HL-60/S4 treated with retinoic acid at 250 ng/mL for 4 days and 3 days (cell line): ENCODE data around the gene POLR2J2.
"Not testable (repeated sequence)": the region's sequence is repeated elsewhere in the genome, so short reads cannot be mapped to it uniquely, and the experiment has no call there.

Experiments
- in situ Hi-C: fragments of 300-500 bp; cut with MboI; formaldehyde crosslinking; loops from 2 replicates; pipeline ENCODE4 v1.7.0; 2022; ENCODE audit warnings: low sequenced_read_pairs

POLR2J2 gene

DNA sequence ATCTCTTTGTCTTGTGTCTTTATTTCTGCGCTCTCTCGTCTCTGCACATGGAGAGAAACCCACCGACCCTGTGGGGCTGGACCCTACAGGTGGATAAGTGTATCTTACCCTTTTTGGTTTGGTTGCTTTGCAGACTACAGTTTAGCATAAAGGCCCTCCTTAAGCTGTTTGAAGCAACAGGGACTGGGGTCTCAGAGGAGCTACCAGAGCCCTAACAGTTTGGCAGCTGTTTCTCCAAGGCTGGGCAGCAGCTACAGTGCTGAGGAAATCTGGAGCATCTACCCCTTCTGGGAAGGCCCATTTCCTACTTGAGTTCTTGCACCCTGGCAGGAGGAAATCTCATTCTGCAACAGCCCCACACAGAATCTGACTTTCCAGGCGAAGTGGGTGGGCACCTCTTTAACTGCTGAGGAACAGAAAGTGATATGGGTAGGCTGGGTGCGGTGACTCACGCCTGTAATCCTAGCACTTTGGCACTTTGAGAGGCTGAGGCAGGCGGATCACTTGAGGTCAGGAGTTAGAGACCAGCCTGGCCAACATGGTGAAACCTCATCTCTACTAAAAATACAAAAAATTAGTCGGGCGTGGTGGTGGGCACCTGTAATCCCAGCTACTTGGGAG, 2.1 kb upstream of the POLR2J2 start:
- in situ Hi-C loops: not testable (repeated sequence)

DNA sequence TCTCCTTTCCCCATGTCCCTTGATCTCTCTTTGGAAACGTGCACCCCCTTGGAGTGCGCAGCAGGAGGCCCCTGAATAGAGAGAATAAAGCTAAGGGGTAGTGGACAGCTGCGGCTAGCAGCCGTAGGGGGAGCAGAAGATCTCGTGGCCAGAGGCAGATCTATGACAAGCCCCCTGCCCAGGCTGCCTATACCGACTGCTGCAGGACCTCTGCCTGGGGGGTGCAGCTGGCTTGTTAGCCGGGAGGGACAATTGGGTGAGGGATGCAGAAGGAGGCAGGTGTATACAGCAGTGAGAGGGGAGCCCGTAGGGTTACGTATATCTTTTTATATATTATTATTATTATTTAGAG, 469 bp upstream of the POLR2J2 start:
- in situ Hi-C loops: not testable (repeated sequence)

DNA sequence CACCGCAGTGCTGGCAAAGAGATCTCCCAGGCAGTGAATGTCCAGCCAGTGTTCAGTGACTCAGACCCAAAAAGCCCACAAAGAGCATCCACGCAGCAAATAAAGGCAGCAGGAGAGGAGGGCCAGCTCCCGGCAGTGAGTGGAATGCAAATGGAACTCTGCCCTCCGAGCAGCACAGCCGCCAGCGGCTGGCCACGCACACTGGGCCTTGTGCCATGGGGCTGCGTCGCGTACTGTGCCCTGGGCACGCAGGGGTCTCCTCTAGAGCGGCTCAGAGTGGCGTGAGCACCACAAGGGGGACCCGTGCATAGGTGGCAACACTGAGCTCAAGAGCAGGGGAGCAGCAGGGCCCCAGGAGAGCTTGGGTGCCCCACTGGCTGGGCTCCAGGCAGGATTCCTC, 3.9 kb downstream of the POLR2J2 start:
- in situ Hi-C loops: not testable (repeated sequence)

DNA sequence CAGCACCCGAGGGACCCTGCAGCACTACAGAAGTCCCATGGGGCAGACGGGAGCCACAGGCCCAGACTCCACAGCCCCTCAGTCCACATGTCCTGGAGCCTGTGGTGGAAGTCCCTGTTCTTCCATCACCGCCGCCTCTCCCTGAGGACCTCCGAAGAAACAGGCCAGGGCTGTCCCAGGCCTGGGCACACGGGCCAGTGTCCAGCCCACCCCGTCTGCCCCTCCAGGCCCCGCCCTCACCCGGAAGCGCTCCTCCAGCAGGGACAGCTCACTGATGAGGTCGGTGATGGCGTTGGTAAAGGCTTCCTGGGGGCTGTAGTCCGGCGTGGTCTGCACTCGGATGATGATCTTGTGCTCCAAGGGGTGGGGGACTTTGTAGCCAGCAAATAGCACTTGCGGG, 4.6 kb downstream of the POLR2J2 start:
- in situ Hi-C loops: not testable (repeated sequence)

DNA sequence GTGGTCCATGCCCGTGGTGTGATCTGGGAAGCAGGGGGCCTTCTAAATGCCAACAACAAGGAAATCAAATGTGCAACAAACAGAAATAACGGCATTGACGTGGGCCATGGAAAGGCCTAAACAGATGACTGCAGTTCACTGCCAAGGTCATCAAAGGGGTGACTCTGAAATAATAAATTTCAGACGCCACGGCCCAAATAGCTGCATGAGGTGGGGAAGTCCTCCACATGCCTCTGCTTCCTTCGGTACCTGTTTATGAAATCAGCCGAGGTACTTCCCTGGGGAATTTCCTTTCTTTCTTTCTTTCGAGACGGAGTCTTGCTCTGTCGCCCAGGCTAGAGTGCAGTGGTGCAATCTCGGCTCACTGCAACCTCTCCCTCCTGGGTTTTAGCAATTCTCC, 6.7 kb downstream of the POLR2J2 start:
- in situ Hi-C loops: not testable (repeated sequence)

DNA sequence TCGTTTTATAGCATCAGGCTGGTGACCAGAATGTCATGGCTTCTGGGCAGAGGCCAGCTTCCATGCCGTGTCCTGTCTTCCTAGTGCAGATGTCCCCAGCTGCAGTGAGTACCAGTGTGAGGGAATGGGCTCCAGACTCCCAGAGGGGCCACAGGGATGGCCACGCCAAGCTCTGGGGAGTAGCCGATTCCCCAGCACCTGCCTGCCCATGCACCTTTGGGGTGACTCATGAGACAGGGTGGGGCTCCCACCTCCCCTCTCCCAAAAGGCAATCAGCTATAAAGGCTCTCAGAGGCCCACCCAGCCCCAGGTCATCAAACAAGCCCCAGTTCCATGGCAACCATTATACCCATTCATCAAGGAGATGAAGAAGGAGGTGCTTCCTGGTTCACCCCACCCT, 21.5 kb downstream of the POLR2J2 start, which contains the start of gene SPDYE2B:
Gene SPDYE2B, plus strand, starts transcription at position 396 of the 400 bp plus-strand sequence. CDS start 2,030 bp downstream, outside the sequence.
- in situ Hi-C loops: not testable (repeated sequence)

DNA sequence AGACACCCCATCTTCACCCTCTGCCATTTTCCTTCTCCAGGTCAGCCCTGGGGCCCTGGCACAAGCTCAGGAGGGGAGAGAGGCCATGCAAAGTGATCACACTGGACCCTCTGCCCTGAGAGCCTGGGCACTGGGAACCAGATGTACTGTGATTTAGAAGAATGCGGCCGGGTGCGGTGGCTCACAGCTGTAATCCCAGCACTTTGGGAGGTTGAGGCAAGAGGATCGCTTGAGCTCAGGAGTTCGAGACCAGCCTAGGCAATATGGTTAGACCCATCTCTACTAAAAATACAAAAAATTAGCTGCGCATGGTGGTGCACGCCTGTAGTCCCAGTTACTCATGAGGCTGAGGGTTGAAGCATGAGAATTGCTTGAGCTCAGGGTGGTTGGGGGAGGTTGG, 23.6 kb downstream of the POLR2J2 start:
- in situ Hi-C loops: not testable (repeated sequence)

DNA sequence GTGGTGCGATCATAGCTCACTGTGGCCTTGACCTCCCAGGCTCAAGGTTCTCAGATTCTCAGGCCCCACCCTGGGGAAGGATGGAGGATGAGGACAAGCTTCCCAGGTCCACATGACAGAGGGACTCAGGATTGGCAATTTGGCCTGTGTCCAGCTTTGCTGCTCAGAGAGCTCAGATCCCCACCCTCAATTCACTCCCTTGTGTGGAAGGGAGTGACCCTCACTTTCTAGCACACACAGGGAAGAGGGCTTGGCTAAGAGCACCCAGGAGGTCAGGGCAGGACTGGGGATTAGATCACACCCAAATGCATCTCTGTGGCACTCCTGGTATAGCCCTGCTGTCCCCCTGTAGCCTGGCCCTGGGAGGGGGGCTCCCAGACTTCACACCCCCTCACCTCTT, 28.1 kb downstream of the POLR2J2 start:
- in situ Hi-C loops: not testable (repeated sequence)

DNA sequence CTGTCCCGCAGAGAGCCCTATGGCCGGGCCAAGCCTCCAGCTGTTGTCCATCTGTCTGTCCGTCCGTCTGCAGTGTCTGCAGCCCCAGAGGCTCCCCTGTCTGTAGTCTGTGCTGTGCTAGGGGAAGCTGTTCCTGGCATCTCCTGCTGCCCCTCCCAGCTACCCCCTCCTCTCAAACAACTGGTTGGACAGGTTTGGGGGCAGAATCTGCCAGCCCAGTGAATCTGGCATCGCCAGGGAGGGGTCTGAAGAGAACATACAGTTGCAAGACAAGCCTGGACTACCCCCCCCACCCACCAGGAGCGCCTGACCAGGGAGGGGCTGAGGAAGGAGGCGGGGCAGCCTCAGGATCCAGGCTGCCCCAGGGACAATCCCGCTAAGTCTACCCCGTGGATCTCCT, 28.8 kb downstream of the POLR2J2 start, which contains the start of gene UPK3BL1:
Gene UPK3BL1, minus strand, starts transcription at position 101 of the 400 bp plus-strand sequence. Its CDS starts 50 bp downstream, at position 51.
- in situ Hi-C loops: not testable (repeated sequence)

DNA sequence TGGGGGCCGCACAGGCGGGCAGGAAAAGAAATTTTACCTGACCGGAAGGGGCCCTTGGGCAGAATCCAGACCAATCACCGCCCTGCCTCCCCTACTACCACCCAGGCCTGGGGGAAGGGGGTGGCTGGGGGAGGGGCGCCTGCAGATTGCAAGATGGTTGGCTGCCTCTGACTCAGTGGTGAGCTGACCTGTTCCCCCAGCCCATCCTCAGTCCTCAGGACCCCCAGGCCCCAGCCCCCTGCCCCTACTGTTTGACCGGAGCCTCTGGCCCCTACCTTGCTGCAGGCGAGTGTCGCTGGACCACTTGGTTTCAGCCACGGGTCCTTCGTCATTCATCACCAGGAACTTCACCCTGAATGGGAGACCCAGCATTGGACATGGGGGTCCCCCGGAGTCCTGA, 32.6 kb downstream of the POLR2J2 start:
- in situ Hi-C loops: not testable (repeated sequence)

DNA sequence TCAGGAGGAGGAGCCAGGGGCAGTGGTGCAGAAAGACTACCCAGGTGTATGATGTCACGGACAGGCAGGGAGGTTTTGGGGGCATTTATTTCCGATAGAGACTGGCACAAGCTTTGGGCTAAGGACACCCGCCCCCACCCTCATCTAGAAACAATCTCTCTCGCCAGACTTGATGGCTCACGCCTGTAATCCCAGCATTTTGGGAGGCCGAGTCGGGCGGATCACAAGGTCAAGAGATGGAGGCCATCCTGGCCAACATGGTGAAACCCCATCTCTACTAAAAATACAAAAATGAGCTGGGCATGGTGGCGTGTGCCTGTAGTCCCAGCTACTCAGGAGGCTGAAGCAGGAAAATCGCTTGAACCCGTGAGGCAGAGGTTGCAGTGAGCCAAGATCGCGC, 34.5 kb downstream of the POLR2J2 start:
- in situ Hi-C loops: not testable (repeated sequence)

DNA sequence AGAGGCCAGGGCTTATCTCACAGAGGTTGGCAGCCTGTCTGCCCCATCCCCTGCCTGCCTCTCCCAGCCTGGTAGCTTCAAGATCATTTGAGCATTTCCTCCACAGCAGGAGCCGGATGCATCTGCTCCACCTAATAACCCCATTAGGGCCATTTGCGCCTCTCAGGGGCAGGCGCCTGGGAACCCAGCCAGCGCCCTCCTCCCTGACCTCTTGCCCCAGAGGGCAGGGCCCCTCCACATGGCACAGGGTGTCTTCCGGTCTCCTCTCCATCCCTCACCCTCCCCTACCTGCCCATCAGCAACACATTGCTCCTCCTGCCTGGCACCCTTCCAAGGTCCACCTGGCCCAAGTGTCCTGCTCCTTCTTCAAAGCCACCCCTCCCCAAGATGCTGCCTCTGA, 36.1 kb downstream of the POLR2J2 start:
- in situ Hi-C loops: not testable (repeated sequence)

DNA sequence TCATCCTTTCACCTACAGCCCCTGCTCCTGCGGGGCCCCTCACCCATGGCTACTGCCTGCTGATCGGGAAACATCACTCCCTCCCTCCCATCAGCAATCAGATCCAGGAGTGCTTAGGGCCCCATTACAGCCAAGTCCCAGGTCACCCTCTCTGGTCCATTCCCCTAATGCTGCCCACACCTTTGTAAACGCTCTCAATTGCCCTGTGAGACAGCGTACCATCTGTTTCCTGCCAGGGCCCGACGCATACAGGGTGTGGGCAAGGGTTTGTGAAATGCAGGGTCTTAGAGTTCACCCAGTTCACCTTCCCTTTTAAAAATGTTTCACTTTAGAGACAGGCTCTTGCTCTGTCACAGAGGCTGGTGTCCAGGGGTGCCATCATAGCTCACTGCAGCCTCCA, 37.2 kb downstream of the POLR2J2 start:
- in situ Hi-C loops: not testable (repeated sequence)

DNA sequence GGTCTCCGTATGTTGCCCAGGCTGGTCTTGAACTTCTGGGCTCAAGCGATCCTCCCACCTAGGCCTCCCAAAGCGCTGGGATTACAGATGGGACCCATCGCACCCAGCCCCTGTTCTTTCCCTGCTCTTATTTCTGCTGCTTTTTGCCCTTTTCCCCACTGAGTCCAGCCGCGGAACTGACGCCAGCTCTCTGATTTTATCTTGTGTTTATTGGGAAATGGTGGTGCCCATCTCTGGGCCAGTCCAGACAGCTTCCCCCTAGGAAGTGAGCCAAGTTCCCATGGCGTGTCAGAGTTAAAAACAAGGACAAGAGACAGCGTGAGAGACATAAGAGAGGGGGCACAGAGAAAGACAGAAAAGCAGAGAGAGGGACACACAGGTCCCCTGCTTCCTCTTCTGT, 40.8 kb downstream of the POLR2J2 start:
- in situ Hi-C loops: not testable (repeated sequence)

DNA sequence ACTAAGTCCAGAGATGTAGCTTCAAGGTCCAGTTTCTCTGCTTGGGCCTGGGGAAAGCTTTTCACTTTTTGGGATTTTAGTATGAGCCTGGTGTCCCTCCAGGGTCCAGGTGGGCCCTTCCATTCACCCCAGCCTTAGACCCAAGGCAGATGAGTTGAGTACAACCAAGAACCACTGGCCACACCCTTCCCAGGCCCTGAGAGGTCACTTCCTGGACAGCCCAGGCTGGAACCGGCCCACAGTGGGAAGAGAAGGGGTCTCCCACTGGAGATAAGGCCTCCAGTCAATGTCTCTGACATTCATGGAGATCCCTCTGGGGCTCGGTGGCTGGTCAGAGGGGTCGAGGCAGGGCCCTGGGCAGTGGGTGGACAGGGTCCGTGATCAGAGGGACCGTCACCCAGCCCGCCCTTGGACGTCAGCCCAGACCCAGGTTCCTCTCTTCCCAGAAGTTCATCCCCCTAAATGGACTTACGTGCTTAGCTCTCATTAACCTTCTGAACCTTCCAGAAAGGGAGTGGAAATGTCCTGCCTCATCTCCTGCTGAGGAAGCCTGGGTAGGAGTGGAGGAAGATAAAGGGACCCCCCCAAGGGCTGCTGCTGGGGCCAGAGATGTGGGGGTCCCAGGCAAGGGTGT, 44.1 kb downstream of the POLR2J2 start:
- in situ Hi-C loops: not testable (repeated sequence)

DNA sequence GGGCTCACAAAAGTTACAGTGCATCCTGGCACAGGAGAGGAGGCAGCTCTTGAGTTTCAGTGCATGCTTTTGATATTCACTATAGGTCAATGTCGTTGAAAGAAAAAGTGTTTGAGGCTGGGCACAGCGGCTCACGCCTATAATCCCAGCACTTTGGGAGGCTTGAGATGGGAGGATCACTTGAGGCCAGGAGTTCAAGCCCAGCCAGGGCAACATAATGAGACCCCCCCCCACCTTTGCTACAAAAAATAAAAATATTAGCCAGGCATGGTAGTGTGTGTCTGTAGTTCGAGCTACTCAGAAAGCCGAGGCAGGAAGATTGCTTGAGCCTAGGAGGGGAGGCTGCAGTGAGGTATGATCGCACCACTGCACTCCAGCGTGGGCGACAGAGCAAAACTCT, 53.3 kb downstream of the POLR2J2 start:
- in situ Hi-C loops: not testable (repeated sequence)

DNA sequence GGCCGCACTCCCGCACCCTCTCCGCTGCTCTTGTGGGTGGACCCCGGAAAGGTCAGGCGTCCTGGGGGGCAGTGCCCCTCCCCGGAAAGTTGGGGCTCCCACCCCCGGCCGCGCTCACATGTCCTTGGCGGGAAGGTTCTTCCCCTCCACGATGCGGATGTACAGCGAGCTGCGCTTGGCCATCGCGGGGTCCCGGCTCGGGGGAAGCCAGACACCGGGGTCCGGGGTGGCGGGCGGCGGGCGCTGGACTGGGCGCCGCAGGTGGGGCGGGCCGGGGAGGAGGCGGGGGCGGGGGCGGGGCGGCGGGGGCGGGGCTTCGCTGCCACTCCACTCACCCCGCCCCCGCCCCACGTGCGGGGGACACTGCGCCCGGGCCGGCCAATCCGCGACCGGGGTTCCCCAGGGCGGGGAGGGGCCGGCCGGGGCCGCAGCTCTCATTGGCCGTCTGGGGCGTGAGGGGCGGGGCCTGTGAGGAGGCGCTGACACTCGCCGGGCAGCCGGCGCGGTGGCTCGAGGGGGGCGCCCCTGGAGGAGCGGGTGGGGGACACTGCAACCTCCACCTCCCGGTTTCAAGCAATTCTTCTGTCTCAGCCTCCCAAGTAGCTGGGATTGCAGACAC, 54.8 kb downstream of the POLR2J2 start, which contains the start of gene RASA4:
Gene RASA4, minus strand, starts transcription at position 250 of the 619 bp plus-strand sequence. Its CDS starts 67 bp downstream, at position 183.
- in situ Hi-C loops: not testable (repeated sequence)
